ENCODE data around the gene MAP2. TPM values are rescaled to one million over a fixed set of nuclear protein-coding genes. Genes with fewer than 3 reads are reported as not detected.
A peak's percentile ranks its signal among the peaks of the same experiment; 100 is the strongest.

Gene MAP2
- total RNA-seq, 1 experiment from 2014 or later: 0.23 TPM

DNA sequence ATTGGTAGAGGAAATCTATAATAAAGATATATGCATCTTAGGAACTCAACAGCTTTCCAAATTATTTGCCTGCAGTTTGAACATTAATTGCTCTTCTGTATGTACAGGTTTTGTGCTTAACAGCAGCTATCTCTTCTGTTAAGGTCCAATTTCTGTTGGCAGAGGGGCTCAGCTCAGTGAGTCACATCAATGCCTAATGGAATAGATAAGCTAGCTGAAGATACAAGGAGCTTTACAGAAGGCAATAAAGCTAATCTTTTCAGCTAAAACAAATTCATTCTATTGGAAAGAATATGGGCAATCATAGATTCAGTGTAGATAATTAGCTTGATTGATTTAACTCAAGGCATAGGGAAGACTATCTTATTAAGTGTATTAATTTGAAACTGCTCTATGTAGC, 289.4 kb downstream of the MAP2 start:
- no peak for DNase-seq (ENCODE audit: low read depth)

DNA sequence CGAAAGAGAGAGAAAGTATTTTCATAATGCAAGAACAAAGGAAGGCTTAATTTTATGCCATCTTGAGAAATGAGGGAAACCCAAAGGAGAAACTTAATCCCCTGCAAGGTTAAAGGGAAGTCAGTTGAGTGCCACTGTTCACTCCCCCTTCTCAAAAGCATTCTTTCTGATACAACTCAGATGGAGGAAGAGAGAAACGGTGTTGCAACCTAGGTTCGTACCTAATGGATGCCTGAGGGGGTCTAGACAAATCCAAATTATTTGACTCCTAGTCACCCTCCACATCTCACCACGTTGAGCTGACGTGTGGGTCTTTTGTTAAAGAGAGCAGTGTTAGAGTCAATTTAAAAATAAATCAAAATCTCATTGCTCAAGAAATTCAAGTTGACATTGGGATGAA, 295.2 kb downstream of the MAP2 start:
- DNase-seq (ENCODE audit: low read depth): no peak

DNA sequence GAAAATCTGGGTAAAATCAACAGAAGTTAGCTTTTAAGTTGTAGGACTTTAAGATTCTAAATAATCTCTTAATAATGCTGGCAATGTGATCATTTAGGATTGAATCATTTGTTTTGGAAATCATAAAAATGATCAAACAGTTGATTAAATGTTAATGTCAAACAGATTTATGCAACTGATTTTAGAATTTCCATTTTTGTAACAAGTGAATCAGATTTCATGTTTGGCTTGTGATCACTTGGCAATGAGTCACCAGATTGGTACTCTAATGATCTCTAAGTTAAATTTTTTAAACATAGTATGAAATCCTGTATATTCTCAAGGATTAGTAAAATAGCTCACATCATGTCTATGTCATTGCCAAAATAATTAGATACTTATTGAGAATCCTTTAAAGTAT, 297.6 kb downstream of the MAP2 start:
- peak; percentile 1 for DNase-seq (ENCODE audit: low read depth)

DNA sequence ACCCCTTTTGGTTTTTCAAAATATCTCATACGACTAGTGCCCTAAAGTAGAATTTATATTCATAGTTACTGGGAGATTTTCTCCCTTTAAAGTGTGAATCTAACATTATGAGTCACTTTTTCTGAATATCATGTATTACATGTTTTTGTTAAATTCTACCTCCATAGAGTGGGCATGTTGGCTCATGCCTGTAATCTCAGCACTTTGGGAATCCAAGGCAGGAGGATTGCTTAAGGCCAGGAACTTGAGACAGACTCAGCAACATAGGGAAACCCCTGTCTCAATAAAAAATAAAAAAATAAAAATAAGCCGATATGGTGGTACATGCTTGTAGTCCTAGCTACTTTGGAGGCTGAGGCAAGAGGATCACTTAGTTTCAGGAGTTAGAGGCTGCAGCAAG, 302.5 kb downstream of the MAP2 start:
- DNase-seq (ENCODE audit: low read depth): no peak

DNA sequence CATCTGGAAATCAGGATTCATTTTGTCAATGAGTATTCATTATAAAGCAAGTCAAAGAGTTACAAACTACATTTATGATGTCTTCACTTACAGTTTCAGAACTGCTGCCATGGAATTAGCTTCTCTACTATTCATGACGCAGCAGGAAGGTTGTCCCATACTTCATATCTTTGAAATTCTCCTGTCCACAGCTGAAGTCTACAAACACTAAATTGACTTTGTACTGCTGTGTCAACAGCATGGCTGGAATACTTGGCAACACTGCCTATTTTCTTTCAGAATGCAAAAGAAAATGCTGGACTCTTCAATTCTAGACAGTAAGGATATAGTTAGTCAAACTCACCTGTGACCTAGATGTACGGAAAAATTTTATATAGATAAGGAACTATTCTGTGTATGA, 303.2 kb downstream of the MAP2 start:
- no peak for DNase-seq (ENCODE audit: low read depth)

DNA sequence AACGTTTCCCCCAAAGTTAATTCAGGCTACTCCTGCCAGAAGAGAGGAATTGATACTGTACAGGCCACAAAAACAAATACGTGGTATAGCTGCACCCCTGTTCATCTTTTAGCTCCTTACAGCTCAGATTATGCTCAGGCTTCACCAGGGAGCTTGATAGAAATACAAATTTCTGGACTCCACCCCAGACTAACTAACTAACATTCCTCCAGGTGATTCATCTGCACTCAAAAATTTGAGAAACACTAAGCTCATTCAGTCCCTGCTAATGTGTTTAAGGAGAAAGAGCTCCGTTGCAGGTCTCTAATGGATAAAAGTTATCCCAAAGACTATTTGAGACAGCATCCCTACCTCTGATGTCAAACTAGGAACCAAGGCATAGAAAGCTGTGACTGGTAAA, 311.0 kb downstream of the MAP2 start:
- no peak for DNase-seq (ENCODE audit: low read depth)

DNA sequence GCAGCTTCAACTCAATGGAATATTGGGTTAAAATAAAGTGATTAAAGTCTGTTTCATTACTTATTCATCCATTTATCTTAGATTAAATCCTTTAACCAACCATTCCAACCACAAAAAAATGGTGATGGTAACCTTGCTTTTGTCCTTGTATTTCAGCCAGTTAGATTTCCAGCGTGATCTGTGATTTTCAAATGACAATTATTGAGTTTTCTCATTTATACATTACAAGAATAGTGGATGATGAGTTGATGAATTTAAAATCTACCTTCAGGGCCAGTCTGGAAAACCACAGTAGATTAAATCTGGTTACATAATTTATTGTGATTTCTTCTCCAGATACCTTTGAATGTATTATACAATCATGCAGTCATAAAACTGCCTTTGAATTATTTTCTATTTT, 318.1 kb downstream of the MAP2 start:
- no peak for DNase-seq (ENCODE audit: low read depth)

DNA sequence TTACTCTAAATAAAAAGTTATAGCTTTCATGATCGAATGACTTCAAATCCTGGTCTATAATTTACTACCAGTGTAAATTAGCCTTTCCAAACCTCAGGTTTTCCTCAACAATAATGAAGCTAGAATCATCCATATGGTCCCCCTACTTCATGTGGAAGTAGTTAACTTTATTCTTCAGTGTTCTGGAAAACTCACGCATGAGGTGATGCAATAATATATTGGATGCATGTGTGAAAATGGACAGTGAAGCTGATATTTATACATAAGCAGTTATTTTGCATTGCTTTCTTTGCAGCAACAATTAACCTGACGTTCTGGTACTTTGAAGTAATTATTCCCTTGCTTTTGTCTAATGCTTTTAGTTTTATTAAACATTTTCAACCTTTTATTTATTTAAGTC, 329.2 kb downstream of the MAP2 start:
- no peak for DNase-seq (ENCODE audit: low read depth)

DNA sequence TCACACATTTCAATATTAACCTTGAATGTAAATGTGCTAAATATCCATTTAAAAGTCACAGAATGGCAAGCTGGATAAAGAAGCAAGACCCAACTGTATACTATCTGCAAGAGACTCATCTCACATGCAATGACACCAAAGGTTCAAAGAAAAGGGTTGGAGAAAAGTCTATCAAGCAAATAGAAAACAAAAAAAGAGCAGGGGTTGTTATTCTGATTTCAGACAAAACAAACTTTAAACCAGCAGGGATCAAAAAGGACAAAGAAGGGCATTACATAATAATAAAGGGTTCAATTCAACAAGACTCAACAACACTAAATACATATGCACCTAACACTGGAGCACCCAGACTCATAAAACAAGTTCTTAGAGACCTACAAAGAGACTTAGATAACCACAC, 333.3 kb downstream of the MAP2 start:
- no peak for DNase-seq (ENCODE audit: low read depth)

DNA sequence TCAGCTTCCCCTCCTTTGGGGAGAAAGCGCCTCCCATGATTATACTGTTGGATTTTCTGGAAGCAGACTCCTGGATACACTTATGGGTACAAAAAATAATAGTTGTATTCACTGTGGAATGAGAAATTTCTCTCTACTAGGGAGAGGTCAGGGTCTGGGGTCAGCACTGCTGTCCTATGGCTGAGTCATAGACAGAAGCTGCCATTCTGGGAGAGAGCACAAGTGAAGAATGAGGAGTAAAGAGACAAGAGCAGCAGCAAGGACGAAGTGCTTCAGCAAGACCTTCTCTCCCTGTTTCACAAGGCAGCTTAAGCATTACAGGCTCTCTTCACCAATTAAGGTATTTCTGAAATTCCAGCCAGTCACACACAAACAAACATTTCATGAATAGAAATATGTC, 337.7 kb downstream of the MAP2 start:
- peak; percentile 15 for DNase-seq (ENCODE audit: low read depth)

DNA sequence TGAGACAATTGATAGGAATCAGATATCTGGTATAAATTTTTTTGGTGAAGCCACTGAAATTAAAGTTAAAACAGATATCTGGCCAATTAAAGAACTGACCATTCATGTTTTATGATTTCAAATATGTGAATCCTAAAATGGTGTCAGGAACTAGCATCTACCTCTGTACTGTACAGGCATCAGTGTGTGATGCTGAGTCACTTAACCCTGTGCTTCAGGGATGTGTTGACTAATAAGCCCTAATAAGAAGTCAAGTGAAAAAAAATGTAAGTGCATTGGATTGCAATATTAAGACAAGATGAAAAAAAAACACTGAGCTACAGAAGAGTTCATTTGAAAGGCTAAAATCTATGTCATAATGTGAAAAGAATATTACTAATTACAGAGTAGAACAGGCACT, 338.7 kb downstream of the MAP2 start:
- DNase-seq (ENCODE audit: low read depth): peak; percentile 50

DNA sequence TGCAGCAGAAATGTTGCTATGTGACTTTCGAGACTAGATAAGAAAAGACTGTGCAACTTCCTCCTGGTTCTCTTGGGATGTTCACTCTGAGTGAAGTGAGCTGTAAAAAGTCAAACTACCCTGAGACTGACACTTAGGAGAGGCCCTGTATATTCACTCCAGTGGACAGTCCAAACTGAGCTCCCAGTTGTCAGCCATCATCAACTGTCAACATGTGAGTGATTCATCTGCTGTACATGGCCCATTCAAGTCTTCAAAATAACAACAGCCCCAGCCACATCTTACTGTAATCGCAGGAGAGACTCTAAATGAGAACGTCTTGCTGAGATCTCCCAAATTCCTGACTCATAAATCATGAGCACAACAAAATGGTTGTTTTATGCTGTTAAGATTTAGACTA, 339.3 kb downstream of the MAP2 start:
- peak; percentile 81 for DNase-seq (ENCODE audit: low read depth)

DNA sequence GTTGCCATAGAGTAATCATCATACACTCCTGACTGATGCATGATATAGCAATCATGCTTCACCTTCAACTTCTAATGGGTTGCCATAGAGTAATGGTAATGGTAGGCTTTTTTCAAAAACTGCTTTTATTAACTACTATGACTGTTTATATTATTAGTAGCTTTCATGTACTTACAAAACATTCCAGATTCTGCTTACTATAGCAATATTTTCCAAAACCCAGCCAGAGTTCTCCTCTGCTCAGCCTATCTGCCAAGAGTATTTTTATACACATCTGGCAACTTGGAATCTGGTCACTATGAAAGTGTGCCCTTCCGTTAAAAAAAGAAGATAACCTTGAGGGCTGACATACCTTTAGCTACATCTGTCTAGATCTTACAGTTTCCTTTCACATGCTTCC, 342.8 kb downstream of the MAP2 start:
- DNase-seq (ENCODE audit: low read depth): no peak

DNA sequence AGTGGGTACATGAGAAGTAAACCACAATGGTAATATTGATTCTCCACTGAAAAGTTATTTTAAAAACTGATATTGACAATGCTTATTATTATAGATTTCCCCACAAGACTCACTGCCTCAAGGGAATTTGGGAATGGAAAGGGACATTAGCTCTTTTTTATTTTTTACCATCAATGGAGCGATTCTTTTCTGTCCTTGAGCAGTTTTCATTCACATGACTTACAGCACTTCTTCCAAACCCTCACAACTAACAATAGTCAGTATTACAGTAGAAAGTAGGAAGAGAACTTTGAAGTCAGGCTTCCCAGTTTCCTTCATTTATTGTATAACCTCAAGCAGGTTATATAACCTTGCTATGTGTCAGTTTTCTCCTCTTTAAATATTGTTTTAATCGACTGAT, 343.5 kb downstream of the MAP2 start:
- DNase-seq (ENCODE audit: low read depth): no peak

DNA sequence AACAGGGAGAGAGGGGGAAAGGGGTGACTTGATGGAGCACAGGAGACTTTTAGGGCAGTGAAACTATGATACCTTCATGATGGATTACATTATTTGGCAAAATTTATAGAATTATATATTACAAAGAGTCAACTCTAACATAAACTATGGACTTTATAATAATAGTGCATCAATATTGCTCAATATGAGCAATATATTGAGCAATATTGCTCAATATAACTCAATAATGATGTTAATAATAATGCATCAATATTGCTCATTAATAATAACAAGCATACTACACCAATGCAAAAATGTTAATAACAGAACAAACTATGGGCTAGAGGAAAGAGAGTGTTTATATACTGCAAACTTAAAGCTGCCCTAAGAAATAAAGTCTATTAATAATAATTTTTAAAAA, 344.7 kb downstream of the MAP2 start:
- no peak for DNase-seq (ENCODE audit: low read depth)

DNA sequence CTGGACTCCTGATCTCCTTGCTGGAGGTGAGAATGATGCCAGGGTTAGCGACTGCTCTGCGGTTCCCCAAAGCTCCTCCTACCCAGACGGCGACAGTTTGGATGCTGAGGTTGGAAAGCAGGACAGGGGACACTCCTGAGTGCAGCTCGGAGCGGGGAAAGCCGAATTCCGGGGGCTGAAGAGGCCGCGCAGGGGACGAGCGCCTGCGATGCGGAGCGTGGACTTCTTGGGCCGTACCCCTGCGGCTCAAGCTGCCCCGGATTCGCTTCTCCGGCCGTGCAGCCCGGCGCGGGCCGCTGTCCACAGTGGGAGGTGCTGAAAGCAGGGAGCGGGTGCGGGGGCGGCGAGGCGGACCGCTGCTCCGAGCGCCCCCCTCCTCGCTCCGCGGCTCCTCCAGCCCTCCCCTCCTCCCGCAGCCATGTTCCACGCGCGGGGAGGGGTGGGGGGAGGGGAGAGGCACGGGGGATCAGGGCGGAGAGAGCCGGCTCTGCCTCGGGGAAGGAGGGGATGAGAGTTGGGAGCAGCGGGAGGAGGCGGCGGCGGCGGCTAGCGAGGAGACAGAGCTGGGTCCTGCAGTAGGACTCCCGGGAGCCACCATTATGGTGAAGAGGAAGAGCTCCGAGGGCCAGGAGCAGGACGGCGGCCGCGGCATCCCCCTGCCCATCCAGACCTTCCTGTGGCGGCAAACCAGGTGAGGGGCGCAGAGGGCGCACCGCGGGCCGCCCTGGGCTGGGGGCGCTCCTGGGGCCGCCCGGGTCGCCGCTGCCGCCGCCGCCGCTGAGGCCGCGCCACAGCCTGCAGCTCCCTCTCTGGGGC, 347.8 kb downstream of the MAP2 start, which contains the start of gene UNC80:
UNC80 (plus strand) TSS at position 359 of the 816 bp plus-strand sequence; CDS start at position 600, 241 bp downstream.
- peak; percentile 40 for DNase-seq (ENCODE audit: low read depth)

DNA sequence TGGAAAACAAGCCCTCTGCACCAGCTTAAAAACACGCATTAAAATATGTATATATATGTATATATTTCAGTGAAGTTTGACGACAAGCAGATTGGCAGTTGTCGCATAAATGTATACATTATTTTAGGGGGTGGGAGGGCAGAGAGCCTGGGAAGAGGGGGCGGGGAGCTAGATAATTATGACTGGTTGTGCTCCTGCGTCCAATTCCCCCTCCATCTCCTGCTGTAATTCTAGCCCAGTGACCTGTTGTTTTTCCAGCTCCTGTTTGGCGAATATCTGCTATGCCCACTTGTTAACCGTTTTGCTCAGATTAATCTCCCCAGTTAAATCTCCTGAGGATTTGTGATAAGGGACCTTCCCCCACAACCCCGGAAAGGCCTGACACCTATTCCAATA, 348.4 kb downstream of the MAP2 start:
- no peak for DNase-seq (ENCODE audit: low read depth)

DNA sequence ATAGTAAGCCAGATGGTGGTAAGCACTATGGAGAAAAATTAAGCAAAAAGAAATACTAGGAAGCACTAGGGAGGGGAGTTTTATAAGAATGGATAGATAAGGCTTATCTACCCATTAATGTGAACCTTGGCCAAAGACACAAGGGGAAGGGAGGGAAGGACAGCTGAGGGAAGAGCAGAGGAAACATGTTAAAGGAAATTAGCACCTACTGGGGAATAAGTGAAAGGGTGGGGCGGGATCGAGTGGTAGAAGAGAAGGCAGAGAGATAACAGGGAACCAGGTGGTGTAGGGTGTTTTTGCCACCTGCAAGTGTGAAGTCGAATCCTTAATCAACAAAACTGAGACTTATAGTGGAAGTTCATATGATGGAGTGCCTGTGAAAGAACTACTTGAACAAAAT, 349.5 kb downstream of the MAP2 start:
- no peak for DNase-seq (ENCODE audit: low read depth)

All from LHCN-M2 (cell line).